Kidney epithelial cell (primary cell): Measurements from ENCODE around the gene STXBP5. TPM values are rescaled to one million over a fixed set of nuclear protein-coding genes. Genes with fewer than 3 reads are reported as not detected.

ENCODE experiments used
- DNase-seq: peaks from one replicate; pipeline ENCODE4 v3.0.0-alpha.2; 2010; ENCODE audit warnings: low read depth
- H3K27me3 ChIP-seq: 2 replicates; pipeline ENCODE4 v1.6.0; 2011; ENCODE audit warnings: low read length; ENCODE audit not compliant: control insufficient read depth, insufficient read depth
- H3K36me3 ChIP-seq: 2 replicates; pipeline ENCODE4 v1.5.1; 2011; ENCODE audit warnings: low read length; ENCODE audit not compliant: control insufficient read depth, insufficient read depth
- H3K4me3 ChIP-seq: 2 replicates; pipeline ENCODE4 v1.5.1; 2011; ENCODE audit warnings: low read depth, mild to moderate bottlenecking, control low read depth, low read length
- total RNA-seq: library from RNA; depleted of rRNA; stranded (reverse); fragments of >200 nt; gene quantifications from 2 replicates; pipeline ENCODE4 v1.2.3, GENCODE V29; 2015
- TF ChIP-seq, protein P1 (sequence below): IDR thresholded peaks from 2 replicates; pipeline ENCODE4 v1.5.1; 2011; ENCODE audit warnings: mild to moderate bottlenecking, moderate library complexity, low read length, control low read depth, inconsistent platforms; ENCODE audit not compliant: insufficient read depth, poor library complexity, severe bottlenecking

STXBP5 gene
- total RNA-seq, 1 donor from 2014 or later: 15.8 TPM

DNA sequence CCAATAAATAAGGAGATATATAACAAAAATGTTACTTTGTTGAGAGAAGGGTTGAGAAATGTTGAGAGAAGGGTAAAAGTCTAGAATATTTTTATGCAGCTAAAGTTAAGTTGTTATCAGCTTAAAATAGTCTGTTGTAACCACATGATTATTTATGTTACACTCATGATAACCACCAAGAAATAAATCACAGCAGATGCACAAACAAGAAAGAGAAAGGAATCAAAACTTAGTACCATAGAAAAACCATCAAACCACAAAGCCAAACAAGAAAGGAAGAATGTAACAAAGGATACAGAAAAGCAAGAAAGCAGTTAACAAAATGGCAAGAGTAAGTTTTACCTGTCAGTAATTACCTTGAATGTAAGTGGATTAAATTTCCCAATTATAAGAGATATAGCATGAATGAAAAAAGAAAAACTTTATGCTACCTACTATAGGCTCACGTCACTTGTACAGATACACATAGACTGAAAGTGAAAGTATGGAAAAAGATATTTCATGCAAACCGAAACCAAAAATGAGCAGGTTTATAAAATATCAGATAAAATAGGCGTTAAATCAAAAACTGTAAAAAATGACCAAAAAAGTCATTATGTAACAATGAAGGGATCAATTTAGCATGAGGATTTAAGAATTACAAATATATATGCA lies 93.6 kb downstream of the STXBP5 start:
- no peaks in the 10 kb centered on the region for H3K27me3 ChIP-seq
- no peak for DNase-seq

DNA sequence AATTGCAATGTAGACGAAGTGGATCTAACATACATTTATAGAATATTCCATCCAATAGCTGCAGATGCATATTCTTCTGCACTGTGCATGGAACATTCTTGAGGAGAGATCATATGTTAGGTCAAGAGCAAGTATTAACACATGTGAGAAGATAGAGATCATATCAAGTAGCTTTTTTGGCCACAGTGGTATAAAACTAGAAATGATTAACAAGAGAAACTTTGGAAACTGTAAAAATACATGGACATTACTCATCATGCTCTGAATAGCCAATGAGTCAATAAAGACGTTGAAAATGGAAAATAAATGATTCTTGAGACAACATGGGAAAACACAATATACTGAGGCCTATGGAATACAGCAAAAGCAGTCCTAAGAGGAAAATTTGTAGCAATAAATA lies 94.2 kb downstream of the STXBP5 start:
- DNase-seq: no peak
- TF ChIP-seq, protein P1, sequence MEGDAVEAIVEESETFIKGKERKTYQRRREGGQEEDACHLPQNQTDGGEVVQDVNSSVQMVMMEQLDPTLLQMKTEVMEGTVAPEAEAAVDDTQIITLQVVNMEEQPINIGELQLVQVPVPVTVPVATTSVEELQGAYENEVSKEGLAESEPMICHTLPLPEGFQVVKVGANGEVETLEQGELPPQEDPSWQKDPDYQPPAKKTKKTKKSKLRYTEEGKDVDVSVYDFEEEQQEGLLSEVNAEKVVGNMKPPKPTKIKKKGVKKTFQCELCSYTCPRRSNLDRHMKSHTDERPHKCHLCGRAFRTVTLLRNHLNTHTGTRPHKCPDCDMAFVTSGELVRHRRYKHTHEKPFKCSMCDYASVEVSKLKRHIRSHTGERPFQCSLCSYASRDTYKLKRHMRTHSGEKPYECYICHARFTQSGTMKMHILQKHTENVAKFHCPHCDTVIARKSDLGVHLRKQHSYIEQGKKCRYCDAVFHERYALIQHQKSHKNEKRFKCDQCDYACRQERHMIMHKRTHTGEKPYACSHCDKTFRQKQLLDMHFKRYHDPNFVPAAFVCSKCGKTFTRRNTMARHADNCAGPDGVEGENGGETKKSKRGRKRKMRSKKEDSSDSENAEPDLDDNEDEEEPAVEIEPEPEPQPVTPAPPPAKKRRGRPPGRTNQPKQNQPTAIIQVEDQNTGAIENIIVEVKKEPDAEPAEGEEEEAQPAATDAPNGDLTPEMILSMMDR: no peak
- Histone ChIP-seq H3K36me3 (peaks cover 1% of the 10 kb centered on the region), H3K4me3 (no peak overlapping the region), H3K27me3 (no peaks in the 10 kb centered on the region)

More for the DNA sequence above, 93.6 kb downstream of the STXBP5 start:
- Histone ChIP-seq H3K36me3 (peaks cover 1% of the 10 kb centered on the region), H3K4me3 (no peak overlapping the region)
- TF ChIP-seq, protein P1: no peak

DNA sequence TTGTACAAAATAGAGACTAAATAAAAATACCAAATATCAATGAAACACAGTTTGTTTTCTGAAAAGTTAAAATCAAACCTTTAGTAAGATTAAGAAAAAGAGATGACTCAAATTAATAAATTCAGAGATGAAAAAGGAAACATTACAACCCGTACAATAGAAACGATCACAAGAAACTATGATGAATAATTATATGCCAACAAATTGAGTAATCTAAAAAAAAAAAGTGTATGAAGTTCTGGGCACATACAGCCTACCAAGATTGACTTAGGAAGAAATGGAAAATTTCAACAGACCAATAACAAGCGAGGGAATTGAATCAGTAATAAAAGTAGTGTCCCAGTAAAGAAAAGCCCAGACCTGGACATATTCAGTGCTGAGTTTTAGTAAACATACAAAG lies 94.8 kb downstream of the STXBP5 start:
- Histone ChIP-seq H3K36me3 (peaks cover 1% of the 10 kb centered on the region), H3K27me3 (no peaks in the 10 kb centered on the region)

DNA sequence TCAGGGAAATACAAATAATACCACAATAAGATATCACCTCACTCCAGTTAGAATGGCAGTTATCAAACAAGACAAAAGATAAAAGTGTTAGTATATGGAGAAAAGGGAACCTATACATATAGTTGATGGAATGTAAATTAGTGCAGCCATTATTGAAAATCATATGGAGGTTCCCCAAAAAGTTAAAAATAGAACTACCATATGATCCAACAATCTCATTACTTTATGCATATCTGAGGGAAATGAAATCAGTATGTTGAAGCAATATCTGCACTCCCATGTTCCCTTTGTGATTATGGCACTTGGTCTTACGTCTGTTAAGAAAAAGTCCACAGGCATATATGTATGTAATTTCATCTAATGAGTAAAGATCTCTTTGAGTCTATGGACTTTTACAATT lies 96.9 kb downstream of the STXBP5 start:
- TF ChIP-seq, protein P1: no peak
- Histone ChIP-seq H3K36me3 (peaks cover 1% of the 10 kb centered on the region), H3K4me3 (no peak overlapping the region), H3K27me3 (no peaks in the 10 kb centered on the region)
- no peak for DNase-seq

More for the DNA sequence above, 94.8 kb downstream of the STXBP5 start:
- no peak for DNase-seq
- H3K4me3 ChIP-seq: no peak overlapping the region
- TF ChIP-seq, protein P1: no peak

DNA sequence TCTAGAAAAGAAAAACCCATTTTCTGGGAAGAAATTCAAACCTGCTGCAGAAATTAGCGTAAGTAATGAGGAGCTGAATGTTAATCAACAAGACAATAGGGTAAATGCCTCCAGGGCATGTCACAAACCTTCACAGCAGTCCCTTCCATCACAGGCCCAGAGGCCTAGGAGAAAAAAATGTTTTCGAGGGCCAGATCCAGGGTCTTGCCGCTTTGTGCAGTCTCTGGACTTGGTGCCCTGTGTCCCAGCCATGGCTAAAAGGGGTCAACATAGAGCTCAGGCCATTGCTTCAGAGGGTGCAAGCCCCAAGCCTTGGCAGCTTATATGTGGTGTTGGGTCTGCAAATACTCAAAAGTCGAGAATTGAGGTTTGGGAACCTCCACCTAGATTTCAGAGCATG lies 99.8 kb downstream of the STXBP5 start:
- DNase-seq: no peak
- no peaks in the 10 kb centered on the region for H3K27me3 ChIP-seq
- H3K36me3 ChIP-seq: no peaks in the 10 kb centered on the region
- TF ChIP-seq, protein P1: no peak
- no peak overlapping the region for H3K4me3 ChIP-seq

DNA sequence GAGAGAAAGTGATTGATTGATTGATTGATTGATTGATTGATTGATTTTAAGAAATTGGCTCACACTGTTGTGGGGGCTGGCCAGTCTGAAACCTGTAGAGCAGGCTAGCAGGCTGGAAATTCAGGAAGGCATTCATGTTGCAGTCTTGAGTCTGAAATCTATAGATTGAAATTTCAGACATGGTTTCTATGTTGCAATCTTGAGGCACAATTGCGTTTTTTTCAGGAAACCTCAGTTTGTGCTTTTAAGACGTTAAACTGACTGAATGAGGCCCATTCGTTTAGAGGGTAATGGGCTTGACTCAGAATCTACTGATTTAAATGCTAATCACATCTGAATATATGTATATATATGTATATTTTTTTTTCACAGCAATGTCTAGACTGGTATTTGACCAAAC lies 106.3 kb downstream of the STXBP5 start:
- TF ChIP-seq, protein P1: no peak
- H3K27me3 ChIP-seq: no peaks in the 10 kb centered on the region
- H3K36me3 ChIP-seq: no peaks in the 10 kb centered on the region
- DNase-seq: no peak
- H3K4me3 ChIP-seq: no peak overlapping the region
